A549 (cell line): Measurements from ENCODE around the gene HRG. TPM values are rescaled to one million over a fixed set of nuclear protein-coding genes. Genes with fewer than 3 reads are reported as not detected.
A peak's percentile ranks its signal among the peaks of the same experiment; 100 is the strongest.

ENCODE experiments used
- ATAC-seq, 2 experiments: fragments of 200-7000 bp in 1 of 2; fragments of >200 bp in 1 of 2; cut with Nextera tagmentation in 1 of 2; cut with Tn5 transposase in 1 of 2; 3 replicates each; pipeline versions ENCODE4 v1.8.0 to v1.9.1; 2018 to 2020; ENCODE audit warnings: mild to moderate bottlenecking in 1 of 2, moderate library complexity in 1 of 2
- CTCF ChIA-PET: fragments of 300-600 bp; sonication (Branson Sonifier 250); formaldehyde crosslinking; extraction: SDS; loops from one replicate; lab custom pipeline; 2021; ENCODE audit warnings: antibody characterized with exemption, inconsistent platforms; lab: Yijun Ruan, JAX
- POLR2A ChIA-PET: fragments of 350-600 bp; formaldehyde crosslinking; extraction: SDS; loops from one replicate; lab custom pipeline; 2021; ENCODE audit warnings: antibody characterized with exemption, inconsistent platforms; lab: Yijun Ruan, JAX
- DNase-seq, 2 experiments: peaks; one replicate each; pipeline versions ENCODE4 v3.0.0 to v3.0.0-alpha.2; 2011 to 2016; ENCODE audit warnings: low read depth in 1 of 2, low spot score in 1 of 2
- FAIRE-seq: peaks from 2 replicates; lab custom pipeline; 2011; peaks lifted over from hg19 to GRCh38; lab: Jason Lieb, UNC
- H3K27ac ChIP-seq, 2 experiments: fragments of >200 bp; sonication (Bioruptor Twin); formaldehyde crosslinking; 3 replicates each; pipeline ENCODE4 v1.5.1; 2016 to 2017
- H3K4me1 ChIP-seq: fragments of >200 bp; sonication (Bioruptor Twin); formaldehyde crosslinking; 3 replicates; pipeline ENCODE4 v1.6.1; 2016
- H3K4me2 ChIP-seq: fragments of >200 bp; sonication (Bioruptor Twin); formaldehyde crosslinking; 3 replicates; pipeline ENCODE4 v1.6.1; 2016
- H3K4me3 ChIP-seq: fragments of >200 bp; sonication (Bioruptor Twin); formaldehyde crosslinking; 3 replicates; pipeline ENCODE4 v1.5.1; 2016
- H3K9me3 ChIP-seq: fragments of >200 bp; sonication (Bioruptor Twin); formaldehyde crosslinking; 3 replicates; pipeline ENCODE4 v1.6.1; 2016
- BHLHE40 ChIP-seq: IDR thresholded peaks from 2 replicates; pipeline ENCODE4 v1.6.1; 2012; ENCODE audit warnings: low read depth, low read length, inconsistent platforms
- CHD2 ChIP-seq: fragments of 150-350 bp; IDR thresholded peaks from 2 replicates; pipeline ENCODE4 v1.6.1; 2014; ENCODE audit warnings: low read length; ENCODE audit not compliant: partially characterized antibody
- CHD4 ChIP-seq: fragments of 200-600 bp; sonication (generic); IDR thresholded peaks from 2 replicates; pipeline ENCODE4 v1.6.1; 2016; ENCODE audit warnings: antibody characterized with exemption, mild to moderate bottlenecking, borderline replicate concordance
- EHMT2 ChIP-seq: fragments of 200-600 bp; sonication (generic); IDR thresholded peaks from 2 replicates; pipeline ENCODE4 v1.6.1; 2016; ENCODE audit warnings: antibody characterized with exemption, low read depth, mild to moderate bottlenecking, moderate library complexity
- EP300 ChIP-seq, 2 experiments: fragments of >200 bp; sonication (Bioruptor Twin); formaldehyde crosslinking; IDR thresholded peaks; 2 replicates in 1 of 2; 3 replicates in 1 of 2; pipeline ENCODE4 v1.6.1; 2016 to 2017
- FOXS1 ChIP-seq: fragments of 250-450 bp; sonication (Bioruptor Pico); IDR thresholded peaks from 2 replicates; pipeline ENCODE4 v1.5.0; 2020; ENCODE audit warnings: mild to moderate bottlenecking, moderate library complexity
- GATA3 ChIP-seq: IDR thresholded peaks from 2 replicates; pipeline ENCODE4 v1.6.1; 2012; ENCODE audit warnings: borderline replicate concordance
- HOXA7 ChIP-seq: fragments of 250-450 bp; sonication (Bioruptor Pico); IDR thresholded peaks from 2 replicates; pipeline ENCODE4 v1.5.0; 2020; ENCODE audit warnings: mild to moderate bottlenecking, moderate library complexity
- JUN ChIP-seq, 2 experiments: fragments of >200 bp; sonication (Bioruptor Twin); formaldehyde crosslinking; IDR thresholded peaks; 2 replicates in 1 of 2; 3 replicates in 1 of 2; pipeline ENCODE4 v1.6.1; 2016 to 2017
- MAZ ChIP-seq: fragments of 150-350 bp; IDR thresholded peaks from 2 replicates; pipeline ENCODE4 v1.6.1; 2014; ENCODE audit warnings: antibody characterized with exemption, low read depth, low read length, borderline replicate concordance
- NPAS2 ChIP-seq: fragments of 250-450 bp; sonication (Bioruptor Pico); IDR thresholded peaks from 2 replicates; pipeline ENCODE4 v1.8.0; 2022; ENCODE audit warnings: mild to moderate bottlenecking, moderate library complexity, borderline replicate concordance
- POLR2AphosphoS2 ChIP-seq: conservative IDR thresholded peaks from 2 replicates; pipeline ENCODE4 v1.6.1; 2012; ENCODE audit warnings: low read length, improper control_type of control experiment, inconsistent platforms
- RCOR1 ChIP-seq: fragments of 150-350 bp; IDR thresholded peaks from 2 replicates; pipeline ENCODE4 v1.6.1; 2014; ENCODE audit warnings: antibody characterized with exemption, low read length, low read depth
- RFX5 ChIP-seq: fragments of 450-650 bp; IDR thresholded peaks from 2 replicates; pipeline ENCODE4 v1.7.1; 2014; ENCODE audit warnings: antibody characterized with exemption, mild to moderate bottlenecking, moderate library complexity
- SREBF2 ChIP-seq: fragments of 450-650 bp; IDR thresholded peaks from 2 replicates; pipeline ENCODE4 v1.6.1; 2014; ENCODE audit warnings: mild to moderate bottlenecking, moderate library complexity
- TP53 ChIP-seq: fragments of 250-450 bp; sonication (Bioruptor Pico); IDR thresholded peaks from 2 replicates; pipeline ENCODE4 v1.5.0; 2021; ENCODE audit warnings: mild to moderate bottlenecking, moderate library complexity
- ZFP36 ChIP-seq: fragments of 450-650 bp; IDR thresholded peaks from 2 replicates; pipeline ENCODE4 v1.6.1; 2014; ENCODE audit warnings: borderline replicate concordance; ENCODE audit not compliant: partially characterized antibody
- ZSCAN20 ChIP-seq: fragments of 250-450 bp; sonication (Bioruptor Pico); IDR thresholded peaks from 2 replicates; pipeline ENCODE4 v1.8.0; 2022; ENCODE audit warnings: mild to moderate bottlenecking, moderate library complexity
- WGBS: methylation state at CpG from one replicate; pipeline ENCODE4 v1.1.6; 2017; ENCODE audit errors: missing lambda C conversion rate; 5-methylcytosine and 5-hydroxymethylcytosine counted together
- polyA plus RNA-seq, 4 experiments: library from polyadenylated mRNA; depleted of rRNA in 3 of 4; stranded (reverse); fragments of >200 nt; fragmentation: RNase III in 1 of 4; extraction: RNeasy Plus Mini Kit Qiagen cat#74134 plus additional on column Dnase treatment in 1 of 4; gene quantifications; 2 replicates in 3 of 4; 3 replicates in 1 of 4; pipeline ENCODE4 v1.2.3, GENCODE V29; 2011 to 2017
- TF ChIP-seq, protein P1 (sequence below): fragments of 450-650 bp; IDR thresholded peaks from 2 replicates; pipeline ENCODE4 v1.6.1; 2014; ENCODE audit warnings: antibody characterized with exemption
- TF ChIP-seq, protein P2 (sequence below): fragments of >200 bp; sonication (Bioruptor Twin); formaldehyde crosslinking; IDR thresholded peaks from 3 replicates; pipeline ENCODE4 v1.5.1; 2016
- TF ChIP-seq, protein P3 (sequence below): fragments of 200-600 bp; sonication (generic); IDR thresholded peaks from 2 replicates; pipeline ENCODE4 v1.6.1; 2016; ENCODE audit warnings: antibody characterized with exemption, mild to moderate bottlenecking, moderate library complexity
- TF ChIP-seq, protein P4 (sequence below): fragments of 250-450 bp; sonication (Bioruptor Pico); IDR thresholded peaks from 2 replicates; pipeline ENCODE4 v1.5.0; 2021; ENCODE audit warnings: mild to moderate bottlenecking, moderate library complexity, borderline replicate concordance
- TF ChIP-seq, protein P5 (sequence below): IDR thresholded peaks from 2 replicates; pipeline ENCODE4 v1.6.1; 2012

HRG gene
- polyA plus RNA-seq, 2 of the 4 experiments (the other 2 are of a cell fraction), result not detected

DNA sequence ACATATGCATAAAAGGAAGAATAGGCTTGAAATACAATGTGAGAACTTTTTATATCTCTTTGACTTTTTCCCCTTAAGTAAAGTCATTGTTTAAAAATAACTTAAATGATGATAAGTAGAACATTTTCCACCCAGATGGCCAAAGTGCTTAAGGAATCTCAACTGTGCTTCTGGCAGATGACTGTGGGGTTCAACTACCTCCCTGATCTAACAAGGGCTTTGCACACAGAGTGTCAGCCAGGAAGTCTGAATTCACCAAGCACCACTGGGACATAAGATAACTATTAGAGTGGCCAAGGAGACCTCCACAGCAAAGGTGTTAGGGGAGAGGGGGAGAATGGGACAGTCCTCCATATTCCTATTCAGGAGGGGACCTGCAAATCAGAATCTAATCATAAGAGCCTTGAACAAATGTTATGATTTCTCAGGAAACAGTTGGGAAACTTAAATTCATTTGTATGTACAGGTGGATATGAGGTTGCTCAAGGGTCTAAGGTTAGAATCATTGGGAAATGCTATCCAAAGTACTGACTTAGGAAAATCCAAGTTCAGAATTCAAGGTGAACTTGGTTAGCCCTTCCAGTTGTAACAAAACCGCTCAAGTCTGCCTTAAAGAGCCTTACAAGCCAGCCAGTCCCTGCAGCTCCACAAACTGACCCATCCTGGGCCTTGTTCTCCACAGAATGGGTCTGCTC, 25.9 kb upstream of the HRG start, which contains the start of gene FETUB:
Gene FETUB (plus strand): TSS at position 622 of the 695 bp plus-strand sequence. CDS start 62 bp downstream, at position 684.
- ChIA-PET POLR2A (no interaction called here), CTCF (interaction anchor here (4.0 kb wide), 1 partner anchor 25 kb away, joined by 16 read pairs; no protein-coding TSS in a partner anchor)
- TF ChIP-seq CHD4, result no peak
- TF ChIP-seq FOXS1, result no peak
- TF ChIP-seq, protein P1, sequence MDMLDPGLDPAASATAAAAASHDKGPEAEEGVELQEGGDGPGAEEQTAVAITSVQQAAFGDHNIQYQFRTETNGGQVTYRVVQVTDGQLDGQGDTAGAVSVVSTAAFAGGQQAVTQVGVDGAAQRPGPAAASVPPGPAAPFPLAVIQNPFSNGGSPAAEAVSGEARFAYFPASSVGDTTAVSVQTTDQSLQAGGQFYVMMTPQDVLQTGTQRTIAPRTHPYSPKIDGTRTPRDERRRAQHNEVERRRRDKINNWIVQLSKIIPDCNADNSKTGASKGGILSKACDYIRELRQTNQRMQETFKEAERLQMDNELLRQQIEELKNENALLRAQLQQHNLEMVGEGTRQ, result no peak
- TF ChIP-seq BHLHE40, result no peak
- TF ChIP-seq, protein P2, sequence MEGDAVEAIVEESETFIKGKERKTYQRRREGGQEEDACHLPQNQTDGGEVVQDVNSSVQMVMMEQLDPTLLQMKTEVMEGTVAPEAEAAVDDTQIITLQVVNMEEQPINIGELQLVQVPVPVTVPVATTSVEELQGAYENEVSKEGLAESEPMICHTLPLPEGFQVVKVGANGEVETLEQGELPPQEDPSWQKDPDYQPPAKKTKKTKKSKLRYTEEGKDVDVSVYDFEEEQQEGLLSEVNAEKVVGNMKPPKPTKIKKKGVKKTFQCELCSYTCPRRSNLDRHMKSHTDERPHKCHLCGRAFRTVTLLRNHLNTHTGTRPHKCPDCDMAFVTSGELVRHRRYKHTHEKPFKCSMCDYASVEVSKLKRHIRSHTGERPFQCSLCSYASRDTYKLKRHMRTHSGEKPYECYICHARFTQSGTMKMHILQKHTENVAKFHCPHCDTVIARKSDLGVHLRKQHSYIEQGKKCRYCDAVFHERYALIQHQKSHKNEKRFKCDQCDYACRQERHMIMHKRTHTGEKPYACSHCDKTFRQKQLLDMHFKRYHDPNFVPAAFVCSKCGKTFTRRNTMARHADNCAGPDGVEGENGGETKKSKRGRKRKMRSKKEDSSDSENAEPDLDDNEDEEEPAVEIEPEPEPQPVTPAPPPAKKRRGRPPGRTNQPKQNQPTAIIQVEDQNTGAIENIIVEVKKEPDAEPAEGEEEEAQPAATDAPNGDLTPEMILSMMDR, result no peak
- no peak for DNase-seq
- 80% methylated on average over 1 of the region's 1 CpG for WGBS
- Histone ChIP-seq H3K9me3 (no peaks in the 10 kb centered on the region), H3K4me1 (peaks cover 13% of the 10 kb centered on the region; the same call in 2 of the 3 replicates), H3K4me2 (peak within 1 kb of the TSS; percentile 48), H3K27ac (peak within 1 kb of the TSS; percentile 34 to 66; a peak in 4 of 6 replicates), H3K4me3 (no peak within 1 kb of the TSS)
- ATAC-seq, result no peak
- no peak for FAIRE-seq

DNA sequence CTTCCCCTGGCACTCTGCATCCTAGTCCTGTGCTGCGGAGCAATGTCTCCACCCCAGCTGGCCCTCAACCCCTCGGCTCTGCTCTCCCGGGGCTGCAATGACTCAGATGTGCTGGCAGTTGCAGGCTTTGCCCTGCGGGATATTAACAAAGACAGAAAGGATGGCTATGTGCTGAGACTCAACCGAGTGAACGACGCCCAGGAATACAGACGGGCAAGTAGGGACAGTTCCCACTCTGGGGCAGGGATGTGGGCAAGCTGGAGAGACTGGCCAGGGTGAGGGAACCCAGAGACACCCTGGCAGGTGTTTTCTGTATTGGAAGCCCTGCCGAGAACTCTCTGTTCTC, 25.4 kb upstream of the HRG start:
- H3K4me3 ChIP-seq, result no peak overlapping the region
- H3K4me2 ChIP-seq, result peak overlapping the region; percentile 48
- ChIA-PET CTCF (interaction anchor here (4.0 kb wide), 1 partner anchor 25 kb away, joined by 16 read pairs; no protein-coding TSS in a partner anchor), POLR2A (no interaction called here)
- H3K9me3 ChIP-seq, result no peaks in the 10 kb centered on the region
- 21% methylated on average over 6 of the region's 9 CpGs for WGBS
- DNase-seq (peak; percentile 12 to 21), ATAC-seq (peak; percentile 76 to 78), FAIRE-seq (no peak)
- peak overlapping the region; percentile 34 to 66; a peak in 4 of 6 replicates for H3K27ac ChIP-seq
- TF ChIP-seq, protein P2, result no peak
- TF ChIP-seq MAZ (no peak), GATA3 (no peak), RCOR1 (no peak), JUN (IDR thresholded peaks at IDR 0.05) (no peak), ZFP36 (no peak), NPAS2 (no peak), SREBF2 (no peak), EP300 (IDR thresholded peaks at IDR 0.05) (no peak), TP53 (CRISPR knock-in tag) (no peak), EHMT2 (no peak), POLR2AphosphoS2 (no peak), RFX5 (no peak), HOXA7 (no peak), CHD2 (no peak), ZSCAN20 (no peak)
- TF ChIP-seq, protein P3, sequence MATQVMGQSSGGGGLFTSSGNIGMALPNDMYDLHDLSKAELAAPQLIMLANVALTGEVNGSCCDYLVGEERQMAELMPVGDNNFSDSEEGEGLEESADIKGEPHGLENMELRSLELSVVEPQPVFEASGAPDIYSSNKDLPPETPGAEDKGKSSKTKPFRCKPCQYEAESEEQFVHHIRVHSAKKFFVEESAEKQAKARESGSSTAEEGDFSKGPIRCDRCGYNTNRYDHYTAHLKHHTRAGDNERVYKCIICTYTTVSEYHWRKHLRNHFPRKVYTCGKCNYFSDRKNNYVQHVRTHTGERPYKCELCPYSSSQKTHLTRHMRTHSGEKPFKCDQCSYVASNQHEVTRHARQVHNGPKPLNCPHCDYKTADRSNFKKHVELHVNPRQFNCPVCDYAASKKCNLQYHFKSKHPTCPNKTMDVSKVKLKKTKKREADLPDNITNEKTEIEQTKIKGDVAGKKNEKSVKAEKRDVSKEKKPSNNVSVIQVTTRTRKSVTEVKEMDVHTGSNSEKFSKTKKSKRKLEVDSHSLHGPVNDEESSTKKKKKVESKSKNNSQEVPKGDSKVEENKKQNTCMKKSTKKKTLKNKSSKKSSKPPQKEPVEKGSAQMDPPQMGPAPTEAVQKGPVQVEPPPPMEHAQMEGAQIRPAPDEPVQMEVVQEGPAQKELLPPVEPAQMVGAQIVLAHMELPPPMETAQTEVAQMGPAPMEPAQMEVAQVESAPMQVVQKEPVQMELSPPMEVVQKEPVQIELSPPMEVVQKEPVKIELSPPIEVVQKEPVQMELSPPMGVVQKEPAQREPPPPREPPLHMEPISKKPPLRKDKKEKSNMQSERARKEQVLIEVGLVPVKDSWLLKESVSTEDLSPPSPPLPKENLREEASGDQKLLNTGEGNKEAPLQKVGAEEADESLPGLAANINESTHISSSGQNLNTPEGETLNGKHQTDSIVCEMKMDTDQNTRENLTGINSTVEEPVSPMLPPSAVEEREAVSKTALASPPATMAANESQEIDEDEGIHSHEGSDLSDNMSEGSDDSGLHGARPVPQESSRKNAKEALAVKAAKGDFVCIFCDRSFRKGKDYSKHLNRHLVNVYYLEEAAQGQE, result no peak
- TF ChIP-seq, protein P4, sequence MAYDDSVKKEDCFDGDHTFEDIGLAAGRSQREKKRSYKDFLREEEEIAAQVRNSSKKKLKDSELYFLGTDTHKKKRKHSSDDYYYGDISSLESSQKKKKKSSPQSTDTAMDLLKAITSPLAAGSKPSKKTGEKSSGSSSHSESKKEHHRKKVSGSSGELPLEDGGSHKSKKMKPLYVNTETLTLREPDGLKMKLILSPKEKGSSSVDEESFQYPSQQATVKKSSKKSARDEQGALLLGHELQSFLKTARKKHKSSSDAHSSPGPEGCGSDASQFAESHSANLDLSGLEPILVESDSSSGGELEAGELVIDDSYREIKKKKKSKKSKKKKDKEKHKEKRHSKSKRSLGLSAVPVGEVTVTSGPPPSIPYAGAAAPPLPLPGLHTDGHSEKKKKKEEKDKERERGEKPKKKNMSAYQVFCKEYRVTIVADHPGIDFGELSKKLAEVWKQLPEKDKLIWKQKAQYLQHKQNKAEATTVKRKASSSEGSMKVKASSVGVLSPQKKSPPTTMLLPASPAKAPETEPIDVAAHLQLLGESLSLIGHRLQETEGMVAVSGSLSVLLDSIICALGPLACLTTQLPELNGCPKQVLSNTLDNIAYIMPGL (CRISPR knock-in tag), result no peak
- TF ChIP-seq, protein P5, sequence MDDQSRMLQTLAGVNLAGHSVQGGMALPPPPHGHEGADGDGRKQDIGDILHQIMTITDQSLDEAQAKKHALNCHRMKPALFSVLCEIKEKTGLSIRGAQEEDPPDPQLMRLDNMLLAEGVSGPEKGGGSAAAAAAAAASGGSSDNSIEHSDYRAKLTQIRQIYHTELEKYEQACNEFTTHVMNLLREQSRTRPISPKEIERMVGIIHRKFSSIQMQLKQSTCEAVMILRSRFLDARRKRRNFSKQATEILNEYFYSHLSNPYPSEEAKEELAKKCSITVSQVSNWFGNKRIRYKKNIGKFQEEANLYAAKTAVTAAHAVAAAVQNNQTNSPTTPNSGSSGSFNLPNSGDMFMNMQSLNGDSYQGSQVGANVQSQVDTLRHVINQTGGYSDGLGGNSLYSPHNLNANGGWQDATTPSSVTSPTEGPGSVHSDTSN, result no peak
- H3K4me1 ChIP-seq, result peaks cover 13% of the 10 kb centered on the region; the same call in 2 of the 3 replicates
